Endothelial cell of hepatic sinusoid (primary cell): ENCODE results near the gene IRF5.
"Not testable (repeated sequence)": the region's sequence is repeated elsewhere in the genome, so short reads cannot be mapped to it uniquely, and the experiment has no call there.

Experiments
- in situ Hi-C: cut with HindIII; loops from 2 replicates; pipeline ENCODE4 v1.10.0; 2017; ENCODE audit warnings: low sequenced_read_pairs

The IRF5 gene

DNA sequence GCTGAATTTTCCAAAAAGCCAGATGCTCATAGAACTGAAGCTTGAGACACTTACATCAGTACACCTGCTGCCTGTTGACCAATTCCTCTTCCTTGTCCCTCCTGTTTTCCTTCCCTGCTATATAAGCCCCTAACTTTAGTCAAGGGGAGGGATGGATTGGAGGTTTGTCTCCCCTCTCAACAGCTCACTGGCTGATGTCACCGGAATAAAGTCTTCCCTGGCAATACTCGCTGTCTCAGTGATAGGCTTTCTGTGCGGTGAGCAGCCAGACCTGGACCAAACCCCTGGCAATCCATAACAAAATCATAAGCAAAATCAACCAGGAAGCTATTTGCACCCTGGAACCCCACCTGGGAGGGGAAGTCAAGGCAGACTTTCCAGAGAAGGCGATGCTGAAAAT lies 929 bp upstream of the IRF5 start:
- in situ Hi-C loops, result no loop called here

GRCh38 chr7:128937271-128937646 lies 468 bp upstream of the IRF5 start:
- in situ Hi-C loops, result no loop called here

DNA sequence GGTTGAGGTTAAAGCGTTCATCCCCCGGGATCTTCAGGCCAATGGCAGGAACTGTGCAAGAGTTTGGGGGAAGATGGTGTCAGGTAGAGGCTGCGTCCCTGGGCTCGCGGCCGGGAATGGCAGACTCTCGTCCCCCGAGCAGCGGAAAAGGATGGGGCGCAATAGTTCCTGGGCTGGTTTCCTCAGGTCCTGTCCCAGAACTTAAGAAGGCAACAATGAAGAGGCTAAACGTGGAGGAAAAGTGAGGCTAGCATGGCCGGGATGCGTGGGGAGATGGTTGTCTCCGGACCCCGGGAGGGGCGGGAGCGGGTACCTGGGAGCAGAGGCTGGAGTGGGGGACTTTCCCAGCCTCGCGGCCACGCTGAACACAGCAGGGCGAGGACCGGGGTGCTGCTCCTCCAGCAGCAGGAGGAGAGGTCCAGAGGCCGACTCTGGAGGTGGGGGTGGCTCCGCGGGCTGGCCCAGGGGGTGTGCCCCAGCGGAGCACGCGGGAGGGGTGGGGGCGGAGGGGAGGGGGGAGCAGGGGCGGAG lies 882 bp downstream of the IRF5 start:
- in situ Hi-C loops, result no loop called here

DNA sequence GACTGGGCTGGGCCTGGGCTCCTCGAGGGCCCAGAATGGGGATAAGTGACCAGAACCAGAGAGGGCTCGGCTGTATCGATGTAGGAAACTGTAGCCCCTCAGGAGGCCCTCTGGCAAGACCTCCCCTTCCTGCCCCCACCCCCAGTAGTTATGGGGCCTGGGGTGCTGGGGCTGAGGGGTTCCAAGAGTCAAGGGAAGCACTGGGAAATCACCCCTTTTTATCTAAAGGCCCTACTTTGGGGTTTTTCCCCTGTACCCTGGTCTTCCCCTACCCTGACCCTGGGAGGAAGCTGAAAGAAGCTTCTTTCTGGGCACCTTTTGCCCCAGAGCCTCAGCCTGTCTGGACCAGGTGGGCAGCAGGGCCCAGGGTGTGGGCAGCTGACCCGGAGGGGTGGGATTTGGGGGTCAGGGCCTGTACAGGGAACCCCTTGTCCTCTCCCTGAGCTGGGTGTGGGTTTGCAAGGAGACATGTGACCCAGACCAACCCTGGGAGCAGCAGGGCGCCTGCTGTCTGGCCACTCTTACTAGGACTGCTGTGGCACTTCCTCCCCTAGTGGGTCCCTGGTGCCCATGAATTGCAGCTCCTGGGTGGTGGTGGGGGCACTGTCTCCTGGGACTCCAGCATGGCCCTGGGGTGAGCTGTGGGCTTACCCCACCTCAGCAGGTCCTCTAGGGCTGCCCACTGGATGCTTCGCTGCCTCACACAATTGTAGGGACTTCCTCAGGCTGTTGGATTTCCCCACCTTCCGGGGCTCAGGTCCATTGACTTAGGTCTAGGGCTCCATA lies 1.5 kb downstream of the IRF5 start:
- in situ Hi-C loops, result no loop called here

- in situ Hi-C loops, result no loop called here
Measured at GRCh38 chr7:128939861-128940410, 2.2 kb downstream of the IRF5 start.

GRCh38 chr7:128940494-128941322 lies 3.0 kb downstream of the IRF5 start:
- in situ Hi-C loops, result no loop called here

DNA sequence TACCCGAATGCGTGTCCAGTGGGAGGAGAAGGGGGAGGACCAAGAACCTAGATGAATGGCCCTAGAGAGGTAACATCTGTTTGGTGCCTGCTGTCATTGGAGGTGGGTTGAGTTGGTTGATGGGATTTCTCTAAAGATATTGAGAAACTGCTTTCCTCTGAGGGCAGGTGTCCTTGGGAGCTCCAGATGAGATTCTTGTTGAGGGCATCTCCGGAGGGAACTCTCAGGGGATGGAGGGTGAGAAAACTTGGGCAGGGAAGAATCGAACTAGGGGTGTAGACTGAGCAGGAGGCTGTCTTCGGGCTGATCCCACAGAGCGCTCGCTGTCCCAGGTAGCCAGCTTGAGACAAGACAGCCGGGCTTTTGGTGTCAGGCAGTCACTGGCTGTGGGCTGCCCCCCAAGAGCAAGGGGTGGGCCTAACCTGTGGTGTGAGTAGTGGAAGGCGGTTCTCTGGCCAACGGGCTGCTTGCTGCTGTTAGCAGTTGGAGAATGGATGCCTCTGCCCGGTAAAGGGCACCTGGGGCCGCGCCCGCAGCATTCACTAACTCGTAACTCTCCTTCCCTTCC lies 3.7 kb downstream of the IRF5 start:
- in situ Hi-C loops, result no loop called here

GRCh38 chr7:128941946-128942526 lies 4.3 kb downstream of the IRF5 start:
- in situ Hi-C loops, result no loop called here

- in situ Hi-C loops, result not testable (repeated sequence)
Measured at GRCh38 chr7:128943251-128943650, 5.5 kb downstream of the IRF5 start.

- in situ Hi-C loops, result no loop called here
Measured at GRCh38 chr7:128944487-128945236, 6.9 kb downstream of the IRF5 start.

GRCh38 chr7:128945668-128946366 lies 8.1 kb downstream of the IRF5 start:
- in situ Hi-C loops, result no loop called here

- in situ Hi-C loops, result no loop called here
Measured at GRCh38 chr7:128946936-128947830, 9.5 kb downstream of the IRF5 start.

- in situ Hi-C loops, result no loop called here
Measured at GRCh38 chr7:128947854-128948253, 10.1 kb downstream of the IRF5 start.

DNA sequence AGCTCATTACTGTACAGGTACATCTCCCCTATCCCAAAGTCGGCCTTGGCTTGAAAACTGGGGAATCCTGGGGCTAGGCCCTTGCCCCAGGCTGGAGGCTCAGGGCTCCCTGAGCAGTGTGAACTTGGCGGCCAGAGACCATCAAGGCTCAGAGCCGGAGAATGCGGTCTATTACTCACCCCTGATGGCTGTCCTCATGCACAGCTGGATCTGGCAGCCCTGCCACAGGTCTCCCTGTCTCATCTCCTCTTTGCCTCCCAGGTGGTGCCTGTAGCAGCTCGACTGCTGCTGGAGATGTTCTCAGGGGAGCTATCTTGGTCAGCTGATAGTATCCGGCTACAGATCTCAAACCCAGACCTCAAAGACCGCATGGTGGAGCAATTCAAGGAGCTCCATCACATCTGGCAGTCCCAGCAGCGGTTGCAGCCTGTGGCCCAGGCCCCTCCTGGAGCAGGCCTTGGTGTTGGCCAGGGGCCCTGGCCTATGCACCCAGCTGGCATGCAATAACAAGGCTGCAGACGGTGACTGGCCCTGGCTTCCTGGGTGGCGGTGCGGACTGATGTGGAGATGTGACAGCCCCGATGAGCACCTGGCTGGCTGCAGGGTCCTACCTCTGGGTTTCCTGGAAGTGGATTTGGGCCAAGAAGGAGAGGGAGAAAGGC lies 10.7 kb downstream of the IRF5 start:
- in situ Hi-C loops, result no loop called here

- in situ Hi-C loops, result no loop called here
Measured at GRCh38 chr7:128948976-128949760, 11.4 kb downstream of the IRF5 start.

DNA sequence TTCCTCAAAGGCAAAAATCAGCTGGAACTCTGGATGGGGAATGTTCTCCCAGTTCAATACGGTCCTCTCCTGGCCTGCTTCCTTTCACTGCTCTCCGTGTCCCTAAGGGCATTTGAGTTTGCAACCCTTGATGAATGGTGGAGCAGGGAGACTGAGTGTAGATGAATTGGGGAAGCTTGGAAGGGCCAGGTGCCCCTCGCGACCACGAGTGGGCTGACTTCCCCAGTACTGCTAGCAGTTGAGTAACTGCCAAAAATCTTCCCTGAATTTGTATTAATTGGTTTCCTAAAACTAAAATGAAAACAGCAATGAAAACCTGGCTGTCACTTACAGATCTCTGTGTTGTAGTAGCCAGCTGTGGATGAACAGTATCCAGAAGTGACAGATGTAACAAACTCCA lies 13.6 kb downstream of the IRF5 start:
- in situ Hi-C loops, result loop anchor here (5.0 kb wide), 1 partner anchor 56 kb away; no protein-coding TSS in a partner anchor

DNA sequence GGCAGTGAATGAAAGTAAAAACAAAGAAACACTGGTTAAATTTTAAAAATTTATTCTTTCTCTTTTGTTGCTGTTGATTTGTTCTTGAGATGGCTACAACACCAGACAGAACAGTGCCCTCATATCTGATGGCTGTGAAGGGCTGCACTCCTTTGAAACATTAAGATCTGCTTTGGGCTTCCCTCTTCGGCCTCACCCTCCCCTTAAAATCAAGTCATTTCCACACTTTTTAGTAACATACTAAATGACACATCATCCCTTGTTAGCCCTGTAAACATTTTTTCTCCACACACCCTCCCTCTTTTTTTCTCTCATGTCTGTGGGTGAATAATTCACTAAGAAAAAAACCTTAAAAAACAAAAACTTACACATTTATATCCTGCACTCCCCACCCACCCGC lies 16.4 kb downstream of the IRF5 start:
- in situ Hi-C loops, result loop anchor here (5.0 kb wide), 1 partner anchor 53 kb away; no protein-coding TSS in a partner anchor
